ENCODE data around the gene PIK3R6.
"Not testable (repeated sequence)": the region's sequence is repeated elsewhere in the genome, so short reads cannot be mapped to it uniquely, and the experiment has no call there.

Gene PIK3R6

GRCh38 chr17:8885967-8886684 is 18.7 kb upstream of the PIK3R6 start:
- Histone ChIP-seq H3K27ac (no peak overlapping the region), H3K79me2 (ENCODE audit: insufficient read depth, low read depth) (no peaks in the 10 kb centered on the region), H2AFZ (ENCODE audit: low read depth) (no peak overlapping the region), H3K4me3 (IDR thresholded peaks at IDR 0.05; ENCODE audit: insufficient read depth, low read depth, low read length) (no peak overlapping the region), H3K27me3 (ENCODE audit: insufficient read depth, low read depth) (no peaks in the 10 kb centered on the region), H3K4me2 (no peak overlapping the region), H3K9ac (no peak overlapping the region), H3K4me1 (ENCODE audit: low read depth, poor library complexity, severe bottlenecking) (no peaks in the 10 kb centered on the region), H3K36me3 (ENCODE audit: insufficient read depth) (no peaks in the 10 kb centered on the region), H4K20me1 (ENCODE audit: insufficient read depth) (no peaks in the 10 kb centered on the region)
- TF ChIP-seq CTCF (conservative IDR thresholded peaks at IDR 0.05; ENCODE audit: low read depth, low read length): no peak

GRCh38 chr17:8885163-8885966 is 17.9 kb upstream of the PIK3R6 start:
- not testable (repeated sequence) for H3K27ac ChIP-seq; H4K20me1 ChIP-seq (ENCODE audit: insufficient read depth); H3K36me3 ChIP-seq (ENCODE audit: insufficient read depth); H3K4me3 ChIP-seq (IDR thresholded peaks at IDR 0.05; ENCODE audit: insufficient read depth, low read depth, low read length); H3K4me1 ChIP-seq (ENCODE audit: low read depth, poor library complexity, severe bottlenecking); H2AFZ ChIP-seq (ENCODE audit: low read depth); H3K79me2 ChIP-seq (ENCODE audit: insufficient read depth, low read depth); H3K4me2 ChIP-seq; H3K9ac ChIP-seq; H3K27me3 ChIP-seq (ENCODE audit: insufficient read depth, low read depth)

DNA sequence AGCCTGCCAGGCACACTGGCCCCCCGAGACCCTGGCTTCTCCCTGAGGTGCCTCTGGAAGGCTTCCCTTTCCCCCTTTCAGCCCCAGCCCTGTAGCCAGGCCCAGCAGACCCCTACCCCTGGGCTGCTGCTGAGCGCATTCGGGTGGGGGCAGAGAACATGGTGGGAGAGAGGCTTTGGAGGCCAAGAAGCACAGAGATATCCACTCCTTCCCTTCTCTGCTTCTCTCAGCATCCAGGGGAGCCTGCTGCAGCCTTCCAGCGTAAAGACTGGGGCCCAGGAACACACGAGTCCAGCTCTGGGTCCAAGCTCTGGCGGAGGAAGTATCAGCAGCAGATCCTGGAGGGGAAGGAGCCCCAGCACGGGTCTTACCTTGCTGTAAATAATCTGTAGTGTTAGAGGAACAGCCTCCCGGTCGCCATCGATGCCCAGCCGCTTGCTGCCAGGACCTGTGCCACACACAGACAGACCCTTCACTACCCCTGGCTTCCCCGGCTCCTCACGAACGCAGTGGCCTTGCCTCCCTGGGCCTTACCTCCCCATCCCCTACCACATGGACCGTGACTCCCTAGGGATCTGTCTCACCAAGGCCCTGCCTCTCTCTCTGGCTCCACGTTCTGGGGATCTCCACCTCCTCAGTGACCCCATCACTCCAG is 17.0 kb upstream of the PIK3R6 start:
- Histone ChIP-seq H3K27ac (no peak overlapping the region), H3K4me1 (ENCODE audit: low read depth, poor library complexity, severe bottlenecking) (no peaks in the 10 kb centered on the region)

GRCh38 chr17:8883353-8883752 is 15.9 kb upstream of the PIK3R6 start:
- no peaks in the 10 kb centered on the region for H3K27me3 ChIP-seq (ENCODE audit: insufficient read depth, low read depth)
- H4K20me1 ChIP-seq (ENCODE audit: insufficient read depth): no peaks in the 10 kb centered on the region
- no peak for TF ChIP-seq CTCF (conservative IDR thresholded peaks at IDR 0.05; ENCODE audit: low read depth, low read length)
- H3K9ac ChIP-seq: no peak overlapping the region
- no peak overlapping the region for H3K27ac ChIP-seq
- H3K4me3 ChIP-seq (IDR thresholded peaks at IDR 0.05; ENCODE audit: insufficient read depth, low read depth, low read length): no peak overlapping the region
- no peak overlapping the region for H3K4me2 ChIP-seq
- H3K79me2 ChIP-seq (ENCODE audit: insufficient read depth, low read depth): no peaks in the 10 kb centered on the region
- no peaks in the 10 kb centered on the region for H3K36me3 ChIP-seq (ENCODE audit: insufficient read depth)
- H2AFZ ChIP-seq (ENCODE audit: low read depth): no peak overlapping the region
- no peaks in the 10 kb centered on the region for H3K4me1 ChIP-seq (ENCODE audit: low read depth, poor library complexity, severe bottlenecking)

More for the DNA sequence above, 17.0 kb upstream of the PIK3R6 start:
- no peaks in the 10 kb centered on the region for H3K79me2 ChIP-seq (ENCODE audit: insufficient read depth, low read depth)
- H3K27me3 ChIP-seq (ENCODE audit: insufficient read depth, low read depth): no peaks in the 10 kb centered on the region
- H3K4me3 ChIP-seq (IDR thresholded peaks at IDR 0.05; ENCODE audit: insufficient read depth, low read depth, low read length): no peak overlapping the region
- no peaks in the 10 kb centered on the region for H4K20me1 ChIP-seq (ENCODE audit: insufficient read depth)
- H3K4me2 ChIP-seq: no peak overlapping the region
- TF ChIP-seq CTCF (conservative IDR thresholded peaks at IDR 0.05; ENCODE audit: low read depth, low read length): no peak
- H3K9ac ChIP-seq: no peak overlapping the region
- H2AFZ ChIP-seq (ENCODE audit: low read depth): no peak overlapping the region
- H3K36me3 ChIP-seq (ENCODE audit: insufficient read depth): no peaks in the 10 kb centered on the region
